Osteoblast (primary cell): Measurements from ENCODE around the gene AAR2. TPM values are rescaled to one million over a fixed set of nuclear protein-coding genes. Genes with fewer than 3 reads are reported as not detected.

Experiments used
- DNase-seq: peaks from one replicate; pipeline ENCODE4 v3.0.0; 2011; ENCODE audit warnings: low spot score, mixed read lengths; ENCODE audit not compliant: insufficient read length; ENCODE audit errors: missing footprints
- H2AFZ ChIP-seq: 2 replicates; pipeline ENCODE4 v1.6.0; 2011; ENCODE audit warnings: mild to moderate bottlenecking, low read length
- H3K27ac ChIP-seq: 2 replicates; pipeline ENCODE4 v1.5.1; 2011; ENCODE audit warnings: mild to moderate bottlenecking, low read depth, low read length, moderate library complexity
- H3K27me3 ChIP-seq: 2 replicates; pipeline ENCODE4 v1.6.0; 2012; ENCODE audit warnings: mild to moderate bottlenecking, control low read depth, inconsistent platforms, low read length, moderate library complexity; ENCODE audit not compliant: insufficient read depth
- H3K36me3 ChIP-seq: 2 replicates; pipeline ENCODE4 v1.5.1; 2011; ENCODE audit warnings: mild to moderate bottlenecking, low read length, control low read depth, moderate library complexity; ENCODE audit not compliant: insufficient read depth
- H3K4me1 ChIP-seq: 2 replicates; pipeline ENCODE4 v1.5.1; 2011; ENCODE audit warnings: mild to moderate bottlenecking, low read length, control low read depth, moderate library complexity; ENCODE audit not compliant: insufficient read depth
- H3K4me2 ChIP-seq: 2 replicates; pipeline ENCODE4 v1.6.0; 2011; ENCODE audit warnings: mild to moderate bottlenecking, low read length; ENCODE audit not compliant: insufficient read depth
- H3K4me3 ChIP-seq: fragments of 200-600 bp; sonication (generic); 3 replicates; pipeline ENCODE4 v1.5.1; 2012; ENCODE audit warnings: mild to moderate bottlenecking, low read length, inconsistent platforms; ENCODE audit not compliant: insufficient read depth
- H3K79me2 ChIP-seq: 2 replicates; pipeline ENCODE4 v1.6.0; 2012; ENCODE audit warnings: mild to moderate bottlenecking, low read length, control low read depth, inconsistent platforms; ENCODE audit not compliant: insufficient read depth
- H3K9me3 ChIP-seq: 2 replicates; pipeline ENCODE4 v1.5.1; 2011; ENCODE audit warnings: low read depth, low read length, control low read depth
- H4K20me1 ChIP-seq: 2 replicates; pipeline ENCODE4 v1.6.0; 2012; ENCODE audit warnings: mild to moderate bottlenecking, low read length, control low read depth; ENCODE audit not compliant: insufficient read depth
- CTCF ChIP-seq: IDR thresholded peaks from 2 replicates; pipeline ENCODE4 v1.5.1; 2011; ENCODE audit warnings: mild to moderate bottlenecking, low read depth, low read length, moderate library complexity; ENCODE audit errors: extremely low read depth
- total RNA-seq: library from RNA; depleted of rRNA; stranded (reverse); fragments of >200 nt; gene quantifications from 2 replicates; pipeline ENCODE4 v1.2.3, GENCODE V29; 2012

AAR2 gene
- total RNA-seq, 1 donor, result 29.0 TPM

DNA sequence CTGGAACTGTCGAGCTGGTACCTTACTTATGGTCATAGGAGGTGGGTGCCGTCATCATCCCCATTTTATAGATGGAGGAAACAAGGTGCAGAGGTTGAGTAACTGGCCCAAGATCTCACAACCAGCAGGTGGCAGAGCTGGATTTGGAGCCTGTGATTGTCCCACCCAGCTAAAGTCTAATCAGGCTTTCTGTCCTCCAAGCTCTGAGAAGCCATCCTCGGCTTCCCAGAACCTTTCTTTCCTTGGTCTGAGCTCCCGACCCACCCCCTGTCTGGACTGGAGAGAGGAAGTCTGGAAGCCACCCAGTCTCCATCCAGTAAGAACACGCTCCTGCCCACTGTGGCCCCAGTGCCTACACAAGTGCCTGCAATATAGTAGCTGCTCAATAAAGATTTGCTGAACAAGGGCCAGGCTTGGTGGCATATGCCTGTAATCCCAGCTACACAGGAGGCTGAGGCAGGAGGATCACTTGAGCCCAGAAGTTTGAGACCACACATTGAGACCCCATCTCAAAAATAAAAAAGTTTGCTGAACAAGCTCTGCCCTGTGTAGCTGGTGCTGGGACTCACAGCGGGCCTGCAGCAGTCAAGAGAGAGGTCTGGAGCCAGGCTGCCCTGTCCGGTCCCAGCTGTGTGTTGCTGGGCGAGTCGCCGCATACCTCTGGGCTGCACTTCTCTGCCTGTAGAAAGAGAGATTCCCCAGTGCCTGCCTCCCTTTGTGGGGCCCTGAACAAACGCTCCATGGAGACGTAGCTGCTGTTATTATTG lies 37.3 kb downstream of the AAR2 start:
- peak; percentile 88 for DNase-seq
- Histone ChIP-seq H3K27me3 (peaks cover 24% of the 10 kb centered on the region), H3K4me3 (no peak overlapping the region), H4K20me1 (no peaks in the 10 kb centered on the region), H3K36me3 (no peaks in the 10 kb centered on the region), H3K27ac (no peak overlapping the region), H3K4me1 (no peaks in the 10 kb centered on the region), H2AFZ (no peak overlapping the region), H3K4me2 (no peak overlapping the region), H3K9me3 (no peaks in the 10 kb centered on the region), H3K79me2 (no peaks in the 10 kb centered on the region)
- TF ChIP-seq CTCF, result peak; percentile 46

DNA sequence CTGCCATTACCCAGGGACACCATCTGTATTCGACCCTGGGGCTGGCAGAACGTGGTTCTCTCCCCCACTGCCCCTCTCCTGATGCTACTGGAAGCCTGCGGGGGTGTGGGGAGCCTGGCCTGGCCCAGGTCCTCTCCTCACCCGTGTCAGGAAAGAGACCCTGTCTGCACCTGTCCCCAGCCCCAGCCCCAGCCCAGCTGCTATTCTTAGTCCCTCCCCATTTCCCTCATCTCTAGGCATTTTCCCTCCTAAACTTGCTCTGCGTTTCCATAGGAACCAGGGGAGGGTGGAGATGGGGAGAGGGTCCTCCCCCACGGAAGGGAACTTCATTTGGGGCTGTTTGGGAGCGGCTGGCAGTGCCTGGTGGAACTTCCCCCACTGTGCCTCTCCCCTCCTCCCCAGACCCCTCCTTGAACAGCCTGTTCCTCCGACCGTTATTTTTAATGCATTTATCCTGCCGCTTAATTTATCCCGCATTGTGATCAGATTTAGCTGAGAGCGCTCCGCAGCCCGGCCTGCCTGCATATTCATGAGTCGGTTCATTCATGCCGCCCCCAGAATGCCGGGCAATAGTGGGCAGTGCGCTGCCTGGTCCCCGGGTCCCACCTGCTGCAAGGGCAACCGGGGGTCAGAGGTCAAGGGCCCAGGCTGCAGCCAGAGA lies 38.0 kb downstream of the AAR2 start:
- H3K4me2 ChIP-seq, result no peak overlapping the region
- no peaks in the 10 kb centered on the region for H3K9me3 ChIP-seq
- DNase-seq, result peak; percentile 73
- H3K27me3 ChIP-seq, result peaks cover 28% of the 10 kb centered on the region
- no peak for TF ChIP-seq CTCF
- no peak overlapping the region for H3K27ac ChIP-seq
- no peaks in the 10 kb centered on the region for H3K4me1 ChIP-seq
- H4K20me1 ChIP-seq, result no peaks in the 10 kb centered on the region
- no peak overlapping the region for H2AFZ ChIP-seq
- H3K4me3 ChIP-seq, result no peak overlapping the region
- H3K36me3 ChIP-seq, result no peaks in the 10 kb centered on the region
- no peaks in the 10 kb centered on the region for H3K79me2 ChIP-seq

DNA sequence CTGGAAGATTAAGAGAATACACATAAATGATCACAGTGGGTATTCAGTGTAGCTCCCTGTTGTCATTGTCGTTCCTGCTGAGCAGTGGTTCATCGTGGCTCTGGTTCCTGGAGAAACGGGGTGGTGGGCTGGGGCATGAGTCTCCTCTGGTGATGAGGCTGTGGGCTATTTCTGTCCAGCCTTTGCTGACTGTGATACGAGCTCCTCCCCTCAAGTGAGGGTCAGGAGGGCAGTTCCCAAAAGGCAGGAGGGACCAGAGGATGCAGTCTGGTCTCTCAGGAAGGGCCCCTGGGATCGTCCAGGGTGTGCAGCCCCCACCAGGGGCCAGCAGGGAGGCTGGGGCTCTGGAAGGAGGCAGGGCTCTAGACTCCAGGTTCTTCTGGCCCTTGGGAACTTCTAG lies 38.7 kb downstream of the AAR2 start:
- H3K36me3 ChIP-seq, result no peaks in the 10 kb centered on the region
- no peaks in the 10 kb centered on the region for H3K9me3 ChIP-seq
- TF ChIP-seq CTCF, result no peak
- H3K4me1 ChIP-seq, result no peaks in the 10 kb centered on the region
- no peak overlapping the region for H2AFZ ChIP-seq
- H3K27me3 ChIP-seq, result peaks cover 33% of the 10 kb centered on the region
- H3K79me2 ChIP-seq, result no peaks in the 10 kb centered on the region
- no peaks in the 10 kb centered on the region for H4K20me1 ChIP-seq
- peak; percentile 43 for DNase-seq
- no peak overlapping the region for H3K4me3 ChIP-seq
- no peak overlapping the region for H3K27ac ChIP-seq
- H3K4me2 ChIP-seq, result no peak overlapping the region

DNA sequence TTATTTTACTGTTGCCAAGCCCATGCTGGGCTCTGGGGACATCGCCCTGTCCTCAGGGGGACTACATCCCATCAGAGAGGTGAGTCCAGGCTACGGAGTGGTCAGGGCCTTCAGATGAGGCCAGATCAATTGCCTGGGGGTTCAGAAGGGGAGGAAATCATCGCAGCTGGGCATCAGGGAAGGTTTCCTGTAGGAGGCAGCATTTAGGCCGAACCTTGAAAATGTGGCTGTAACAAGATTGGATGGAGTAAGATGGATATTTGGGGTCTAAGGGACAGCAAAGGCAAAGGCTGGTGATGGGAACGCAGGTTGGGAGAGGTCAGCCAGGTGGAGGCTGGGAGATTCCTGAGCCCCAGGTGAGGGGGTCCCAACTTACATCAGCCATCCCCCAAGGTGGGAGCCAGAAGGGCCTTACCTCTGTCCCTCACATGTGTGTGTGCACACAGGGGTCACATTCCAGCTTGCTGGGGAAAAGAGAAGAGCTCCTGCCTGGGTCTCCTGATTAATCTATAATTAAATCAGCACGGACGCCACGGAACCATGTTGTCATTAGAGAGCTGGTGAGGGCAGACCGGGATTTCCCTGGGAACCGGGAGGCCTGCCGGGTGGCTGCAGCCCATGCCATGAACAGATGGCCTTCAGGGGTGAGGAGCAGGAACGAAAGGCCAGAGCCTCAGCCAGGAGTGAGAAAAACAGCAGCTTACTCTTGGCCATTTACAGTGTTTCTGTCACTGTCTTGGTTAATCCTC lies 39.3 kb downstream of the AAR2 start:
- no peaks in the 10 kb centered on the region for H3K79me2 ChIP-seq
- no peaks in the 10 kb centered on the region for H4K20me1 ChIP-seq
- no peak for TF ChIP-seq CTCF
- DNase-seq, result peak; percentile 35
- H3K36me3 ChIP-seq, result no peaks in the 10 kb centered on the region
- peaks cover 33% of the 10 kb centered on the region for H3K27me3 ChIP-seq
- no peak overlapping the region for H3K4me2 ChIP-seq
- H2AFZ ChIP-seq, result no peak overlapping the region
- no peaks in the 10 kb centered on the region for H3K4me1 ChIP-seq
- H3K9me3 ChIP-seq, result no peaks in the 10 kb centered on the region
- no peak overlapping the region for H3K4me3 ChIP-seq
- no peak overlapping the region for H3K27ac ChIP-seq
